SKM-1 (cell line): Measurements from ENCODE around the gene SMURF1.
"Not testable (repeated sequence)": the region's sequence is repeated elsewhere in the genome, so short reads cannot be mapped to it uniquely, and the experiment has no call there.

ENCODE experiments used
- DNase-seq: peaks from one replicate; lab custom pipeline; 2025; ENCODE audit not compliant: unreplicated experiment; lab: John Stamatoyannopoulos, UW

The SMURF1 gene

GRCh38 chr7:99054781-99055180 lies 89.1 kb downstream of the SMURF1 start:
- no peak for DNase-seq

DNA sequence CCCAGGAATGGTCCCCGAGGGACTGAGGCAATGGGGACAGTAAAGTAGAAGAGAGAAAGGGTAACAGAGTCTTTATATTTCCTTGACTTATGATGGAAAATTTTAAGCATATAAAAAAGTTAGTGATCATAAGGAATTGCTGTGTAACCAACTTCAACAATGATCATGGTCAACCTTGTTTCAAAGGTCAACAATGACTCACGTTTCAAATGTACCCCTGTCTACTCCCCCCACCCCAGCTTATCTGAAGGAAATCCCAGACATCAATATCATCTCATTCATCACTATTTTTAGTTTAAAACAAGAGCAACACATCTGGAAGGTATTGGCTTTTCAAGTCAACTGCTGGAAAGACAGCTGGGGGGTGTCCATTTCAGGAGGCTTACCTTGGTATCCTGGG lies 92.9 kb downstream of the SMURF1 start:
- no peak for DNase-seq

DNA sequence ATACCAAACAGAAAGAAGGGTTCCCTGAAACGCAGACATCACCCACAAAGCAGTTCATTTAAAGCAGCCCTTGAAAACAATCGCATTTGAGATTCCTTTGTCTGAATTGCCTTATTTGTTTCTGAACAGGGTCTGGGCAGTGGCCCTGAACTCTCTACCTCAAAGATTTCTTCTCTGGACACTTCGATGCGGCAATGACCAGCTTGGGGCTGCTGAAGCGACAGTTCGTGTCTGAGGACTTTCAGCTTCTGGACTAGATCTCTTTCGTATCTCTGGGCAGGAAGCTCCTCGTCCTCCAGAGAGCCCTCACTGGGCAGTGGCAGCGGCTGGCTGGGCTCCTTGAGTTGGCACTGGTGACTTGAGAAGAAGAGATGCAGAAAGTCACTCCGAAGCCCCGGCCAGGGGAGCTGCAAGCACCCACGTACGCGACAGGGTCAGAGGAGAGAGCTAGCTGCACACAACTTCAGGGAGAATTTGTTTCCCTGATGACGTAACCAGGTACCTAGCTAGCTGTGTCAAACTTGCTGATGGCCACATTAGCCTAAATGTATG lies 96.3 kb downstream of the SMURF1 start:
- no peak for DNase-seq

GRCh38 chr7:99046722-99047121 lies 97.2 kb downstream of the SMURF1 start:
- no peak for DNase-seq

DNA sequence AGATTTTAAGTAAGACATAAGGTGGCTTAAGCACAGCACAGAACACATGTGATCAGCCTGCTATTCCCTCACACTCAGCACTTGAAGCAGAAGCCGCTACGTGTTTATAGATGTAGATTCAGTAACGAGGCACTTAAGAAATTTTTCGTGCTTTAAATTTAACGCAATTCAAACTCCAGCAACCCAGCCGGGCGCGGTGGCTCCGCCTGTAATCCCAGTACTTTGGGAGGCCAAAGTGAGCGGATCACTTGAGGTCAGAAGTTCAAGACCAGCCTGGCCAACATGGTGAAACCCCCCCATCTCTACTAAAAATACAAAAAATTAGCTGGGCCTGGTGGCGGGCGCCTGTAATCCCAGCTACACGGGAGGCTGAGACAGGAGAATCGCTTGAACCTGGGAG lies 97.6 kb downstream of the SMURF1 start:
- not testable (repeated sequence) for DNase-seq

DNA sequence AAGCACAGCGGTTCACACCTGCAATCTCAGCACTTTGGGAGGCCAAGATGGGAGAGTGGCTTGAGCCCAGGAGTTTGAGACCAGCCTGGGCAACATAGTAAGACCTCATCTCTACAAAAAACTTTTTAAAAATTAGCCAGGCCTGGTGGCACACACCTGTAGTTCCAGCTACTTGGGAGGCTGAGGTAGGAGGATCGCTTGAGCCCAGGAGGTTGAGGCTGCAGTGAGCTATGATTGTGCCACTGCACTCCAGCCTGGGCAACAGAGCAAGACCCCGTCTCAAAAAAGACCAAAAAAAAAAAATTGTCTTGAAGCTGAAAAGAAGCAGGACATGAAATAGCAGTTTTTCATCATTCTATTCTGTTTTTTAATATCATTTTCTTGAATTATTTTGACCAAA lies 99.0 kb downstream of the SMURF1 start:
- DNase-seq: not testable (repeated sequence)

- DNase-seq: no peak
These were observed 101.0 kb downstream of the SMURF1 start for GRCh38 chr7:99042957-99043356.

DNA sequence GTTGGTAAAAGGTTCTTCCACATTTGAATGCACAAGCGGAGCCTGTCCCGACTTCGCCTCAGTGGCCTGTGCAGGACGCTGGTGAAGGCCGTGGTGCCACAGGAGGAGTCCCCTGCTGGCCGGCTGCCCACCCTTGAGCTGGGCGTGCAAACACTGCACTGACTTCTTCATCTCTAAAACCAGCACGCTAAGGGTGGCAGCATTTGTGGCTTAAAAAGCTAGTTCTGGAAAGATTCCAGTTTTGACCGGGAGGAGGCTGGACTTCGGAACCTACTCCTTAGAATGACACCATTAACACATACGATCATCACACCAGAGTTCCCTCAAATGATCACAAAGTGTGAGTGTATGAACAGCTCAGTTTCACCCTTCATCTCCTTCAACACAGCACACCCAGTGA lies 102.4 kb downstream of the SMURF1 start:
- no peak for DNase-seq

- no peak for DNase-seq
These were observed 103.6 kb downstream of the SMURF1 start for GRCh38 chr7:99040104-99040958.

GRCh38 chr7:99039384-99039891 lies 104.5 kb downstream of the SMURF1 start:
- no peak for DNase-seq

- DNase-seq: no peak
These were observed 105.6 kb downstream of the SMURF1 start for GRCh38 chr7:99038086-99038855.

DNA sequence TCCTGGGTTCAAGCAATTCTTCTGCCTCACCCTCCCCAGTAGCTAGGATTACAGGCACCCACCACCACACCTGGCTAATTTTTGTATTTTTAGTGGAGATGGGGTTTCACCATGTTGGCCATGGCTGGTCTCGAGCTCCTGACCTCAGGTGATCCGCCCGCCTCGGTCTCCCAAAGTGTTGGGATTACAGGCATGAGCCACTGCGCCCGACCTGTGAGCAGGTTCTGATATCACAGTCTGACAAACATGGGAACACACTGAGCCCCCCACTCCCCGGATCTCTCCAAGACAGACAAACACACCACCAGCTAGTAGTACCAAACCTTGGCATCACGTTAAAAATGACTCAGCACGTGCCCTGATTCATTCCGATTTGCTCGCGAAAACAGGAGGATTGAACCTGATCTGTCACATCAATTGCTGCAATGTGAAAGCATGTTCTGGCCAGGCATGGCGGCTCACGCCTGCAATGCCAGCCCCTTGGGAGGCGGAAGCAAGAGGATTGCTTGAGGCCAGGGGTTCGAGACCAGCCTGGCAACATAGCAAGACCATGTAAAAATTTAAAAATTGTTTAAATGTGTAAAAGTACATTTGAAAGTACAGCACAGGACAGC lies 106.5 kb downstream of the SMURF1 start:
- no peak for DNase-seq

DNA sequence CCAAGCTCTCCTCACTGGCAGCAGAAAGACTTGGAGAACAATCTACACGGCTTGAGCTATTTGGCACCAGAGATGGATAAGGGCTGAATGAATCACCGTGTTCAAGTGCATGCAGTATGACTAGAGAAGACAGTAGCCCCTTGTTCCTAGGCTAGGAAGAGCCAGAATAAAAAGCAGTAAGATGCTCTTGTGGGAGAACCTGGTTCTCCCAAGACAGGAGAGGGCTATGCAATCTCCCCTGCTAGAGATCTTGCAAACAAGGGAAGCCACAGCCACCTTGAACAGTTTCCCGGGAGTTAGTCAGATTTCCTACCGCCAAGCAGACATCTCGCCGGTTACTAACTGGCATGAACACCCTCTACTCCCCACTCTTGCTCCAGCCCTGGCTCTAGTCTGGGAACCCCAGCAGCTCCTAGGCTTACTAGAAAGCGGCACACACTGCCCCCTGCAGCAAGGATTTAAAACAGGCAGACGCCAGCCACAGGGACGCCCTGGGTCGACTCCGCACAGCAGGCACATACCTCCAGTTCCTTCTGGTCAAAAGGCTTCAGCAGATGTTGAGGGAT lies 107.3 kb downstream of the SMURF1 start:
- no peak for DNase-seq

DNA sequence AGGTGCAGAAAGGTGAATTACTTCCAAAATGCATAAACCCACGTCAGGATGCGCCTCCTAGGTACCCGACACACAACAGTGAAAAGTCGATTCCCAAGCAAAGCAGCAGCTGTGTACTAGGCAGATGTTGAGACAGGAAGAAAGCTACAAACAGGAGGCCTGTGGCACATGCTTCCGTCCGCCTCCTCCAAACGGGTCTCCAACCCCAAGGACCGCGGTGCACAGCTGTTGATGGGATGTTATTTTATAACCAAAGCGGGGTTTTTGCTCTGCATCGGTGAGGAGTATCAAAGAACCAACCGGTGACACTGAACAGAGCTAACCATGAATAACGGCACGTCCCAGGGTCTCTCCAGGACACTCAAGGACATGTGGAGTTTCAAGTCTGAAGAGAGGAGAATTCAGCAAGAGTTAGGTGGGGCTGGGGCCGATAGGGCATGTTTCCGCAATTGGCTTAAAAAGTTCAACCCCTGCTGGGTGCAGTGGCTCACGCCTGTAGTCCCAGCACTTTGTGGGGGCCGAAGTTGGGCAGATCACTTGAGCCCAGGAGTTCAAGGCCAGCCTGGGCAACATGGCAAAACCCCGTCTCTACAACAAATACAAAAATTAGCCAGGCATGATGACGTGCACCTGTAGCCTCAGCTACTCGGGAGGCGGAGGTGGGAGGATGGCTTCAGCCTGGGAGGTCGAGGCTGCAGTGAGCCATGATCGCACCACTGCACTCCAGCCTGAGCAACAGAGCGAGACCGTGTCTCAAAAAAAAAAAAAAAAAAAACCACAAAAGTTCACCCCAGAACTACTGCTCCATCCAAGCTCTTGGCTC lies 108.0 kb downstream of the SMURF1 start:
- DNase-seq: no peak

GRCh38 chr7:99034932-99035722 lies 108.8 kb downstream of the SMURF1 start:
- no peak for DNase-seq

- DNase-seq: no peak
These were observed 110.1 kb downstream of the SMURF1 start for GRCh38 chr7:99033765-99034164.

DNA sequence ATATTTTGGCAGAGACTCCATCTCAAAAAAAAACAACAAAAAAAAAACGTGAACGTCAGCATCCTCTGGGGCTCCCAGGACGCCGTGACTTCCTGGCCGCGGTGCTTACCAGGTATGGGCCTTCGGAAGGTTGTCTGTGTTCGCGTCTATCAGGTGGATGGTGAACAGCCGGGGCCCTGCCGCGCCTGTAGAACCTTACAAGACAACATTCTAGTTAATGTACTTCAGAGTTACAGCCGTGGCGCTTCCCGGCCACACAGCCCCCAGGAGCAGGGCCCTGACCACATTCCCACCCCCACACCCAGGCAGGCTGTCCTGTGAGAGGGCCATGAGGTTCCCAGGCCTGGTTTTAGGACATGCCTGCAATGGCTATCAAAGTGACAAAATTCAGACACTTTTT lies 111.0 kb downstream of the SMURF1 start:
- DNase-seq: no peak

GRCh38 chr7:99031496-99031895 lies 112.4 kb downstream of the SMURF1 start:
- DNase-seq: no peak

GRCh38 chr7:99030951-99031350 lies 113.0 kb downstream of the SMURF1 start:
- DNase-seq: no peak
